Right atrium auricular region (tissue), 2 donors: Measurements from ENCODE around the gene SEBOX. TPM values are rescaled to one million over a fixed set of nuclear protein-coding genes. Genes with fewer than 3 reads are reported as not detected.
"Not testable (repeated sequence)": the region's sequence is repeated elsewhere in the genome, so short reads cannot be mapped to it uniquely, and the experiment has no call there.

Experiments used
- DNase-seq: peaks from one replicate; pipeline ENCODE4 v3.0.0-alpha.2; 2019; ENCODE audit warnings: low spot score
- H3K27ac ChIP-seq, 2 donors: fragments of 200-600 bp; sonication (generic); 1 replicate in 1 of 2; 2 replicates in 1 of 2; pipeline ENCODE4 v1.5.1; 2016 to 2019
- H3K27me3 ChIP-seq, 2 donors: fragments of 200-600 bp; sonication (generic); one replicate each; pipeline versions ENCODE4 v1.5.1 to v1.6.0; 2017 to 2019
- H3K36me3 ChIP-seq: fragments of 200-600 bp; sonication (generic); one replicate; pipeline ENCODE4 v1.5.1; 2016
- H3K4me1 ChIP-seq, 2 donors: fragments of 200-600 bp; sonication (generic); one replicate each; pipeline versions ENCODE4 v1.5.1 to v1.6.0; 2017 to 2019
- H3K4me3 ChIP-seq, 2 donors: fragments of 200-600 bp; sonication (generic); 1 replicate in 1 of 2; 2 replicates in 1 of 2; pipeline ENCODE4 v1.5.1; 2017 to 2019; ENCODE audit warnings: mild to moderate bottlenecking in 1 of 2, moderate library complexity in 1 of 2
- H3K9me3 ChIP-seq, 2 donors: fragments of 200-600 bp; sonication (generic); one replicate each; pipeline ENCODE4 v1.5.1; 2019
- CTCF ChIP-seq, 2 donors: fragments of 200-600 bp; sonication (generic); IDR thresholded peaks; one replicate each; pipeline ENCODE4 v1.5.1; 2019; ENCODE audit warnings: antibody characterized with exemption in 2 of 2
- total RNA-seq, 2 donors: library from RNA; depleted of rRNA; stranded (reverse); fragments of >200 nt; gene quantifications; one replicate each; pipeline ENCODE4 v1.1.0, GENCODE V29; 2016

Gene SEBOX
- total RNA-seq, 2 donors from 2014 or later: not detected

GRCh38 chr17:28342313-28342712 is 22.7 kb downstream of the SEBOX start:
- no peak for TF ChIP-seq CTCF (IDR thresholded peaks at IDR 0.05)
- Histone ChIP-seq H3K4me1 (peaks cover 0 to 56% of the 10 kb centered on the region in 2 donors), H3K27me3 (no peaks in the 10 kb centered on the region), H3K4me3 (no peak overlapping the region), H3K9me3 (no peaks in the 10 kb centered on the region), H3K27ac (no peak overlapping the region), H3K36me3 (peaks cover 76% of the 10 kb centered on the region)
- no peak for DNase-seq

- DNase-seq: no peak
- H3K4me1 ChIP-seq: peaks cover 0 to 56% of the 10 kb centered on the region in 2 donors
- H3K27me3 ChIP-seq: no peaks in the 10 kb centered on the region
- H3K9me3 ChIP-seq: no peaks in the 10 kb centered on the region
- no peak for TF ChIP-seq CTCF (IDR thresholded peaks at IDR 0.05)
- peaks cover 69% of the 10 kb centered on the region for H3K36me3 ChIP-seq
- no peak overlapping the region for H3K4me3 ChIP-seq
- H3K27ac ChIP-seq: no peak overlapping the region
These were observed 23.5 kb downstream of the SEBOX start for GRCh38 chr17:28341516-28341915.

- no peak for TF ChIP-seq CTCF (IDR thresholded peaks at IDR 0.05)
- H3K4me1 ChIP-seq: peaks cover 0 to 51% of the 10 kb centered on the region in 2 donors
- H3K27ac ChIP-seq: no peak overlapping the region
- no peaks in the 10 kb centered on the region for H3K27me3 ChIP-seq
- H3K4me3 ChIP-seq: no peak overlapping the region
- H3K9me3 ChIP-seq: no peaks in the 10 kb centered on the region
- no peak for DNase-seq
- peaks cover 59% of the 10 kb centered on the region for H3K36me3 ChIP-seq
These were observed 24.6 kb downstream of the SEBOX start for GRCh38 chr17:28340374-28340773.

GRCh38 chr17:28339431-28339830 is 25.6 kb downstream of the SEBOX start:
- Histone ChIP-seq H3K27me3 (no peaks in the 10 kb centered on the region), H3K36me3 (peaks cover 53% of the 10 kb centered on the region), H3K4me3 (no peak overlapping the region), H3K9me3 (no peaks in the 10 kb centered on the region), H3K4me1 (peaks cover 0 to 46% of the 10 kb centered on the region in 2 donors), H3K27ac (no peak overlapping the region)
- TF ChIP-seq CTCF (IDR thresholded peaks at IDR 0.05): no peak
- no peak for DNase-seq

- Histone ChIP-seq H3K4me1 (peaks cover 0 to 52% of the 10 kb centered on the region in 2 donors), H3K36me3 (peaks cover 47% of the 10 kb centered on the region), H3K27ac (peak overlapping the region; percentile 97 to 98)
- H3K27me3 ChIP-seq, H3K9me3 ChIP-seq, H3K4me3 ChIP-seq, DNase-seq: not testable (repeated sequence)
These were observed 26.2 kb downstream of the SEBOX start for GRCh38 chr17:28338769-28339212.

- H3K27me3 ChIP-seq: no peaks in the 10 kb centered on the region
- DNase-seq: no peak
- TF ChIP-seq CTCF (IDR thresholded peaks at IDR 0.05): no peak
These were observed 26.8 kb downstream of the SEBOX start for GRCh38 chr17:28338056-28338768.

More at GRCh38 chr17:28338056-28338768, 26.8 kb downstream of the SEBOX start:
- Histone ChIP-seq H3K9me3 (no peaks in the 10 kb centered on the region), H3K27ac (peak overlapping the region; percentile 97 to 98), H3K4me1 (peaks cover 0 to 58% of the 10 kb centered on the region in 2 donors), H3K36me3 (peaks cover 41% of the 10 kb centered on the region), H3K4me3 (peak overlapping the region in 1 of 2 donors; percentile 19)
